Adrenal gland (tissue), 12 donors: ENCODE measurements around the gene DUSP11. TPM values are rescaled to one million over a fixed set of nuclear protein-coding genes. Genes with fewer than 3 reads are reported as not detected.
"Not testable (repeated sequence)": the region's sequence is repeated elsewhere in the genome, so short reads cannot be mapped to it uniquely, and the experiment has no call there.

Experiments
- DNase-seq, 7 donors: peaks; one replicate each; pipeline ENCODE4 v3.0.0-alpha.2; 2019 to 2020
- H3K27ac ChIP-seq, 5 donors: fragments of 200-600 bp; sonication (generic) in 4 of 5; 1 replicate in 3 of 5; 2 replicates in 2 of 5; pipeline versions ENCODE4 v1.5.1 to v1.8.0; 2016 to 2020; ENCODE audit warnings: mild to moderate bottlenecking in 1 of 5
- H3K27me3 ChIP-seq: fragments of 200-600 bp; 2 replicates; pipeline ENCODE4 v1.8.0; 2021
- H3K36me3 ChIP-seq, 2 donors: fragments of 200-600 bp; replicated peaks in 1 of 2; 1 replicate in 1 of 2; 2 replicates in 1 of 2; pipeline versions ENCODE4 v1.5.1 to v1.8.0; 2018 to 2022
- H3K4me1 ChIP-seq, 2 donors: fragments of 200-600 bp; replicated peaks in 1 of 2; 1 replicate in 1 of 2; 2 replicates in 1 of 2; pipeline versions ENCODE4 v1.5.1 to v1.8.0; 2018 to 2021
- H3K4me3 ChIP-seq, 4 donors: fragments of 200-600 bp; sonication (generic) in 3 of 4; one replicate each; pipeline ENCODE4 v1.5.1; 2016 to 2018
- H3K9me3 ChIP-seq, 3 donors: fragments of 200-600 bp; sonication (generic) in 1 of 3; replicated peaks in 1 of 3; 1 replicate in 2 of 3; 2 replicates in 1 of 3; pipeline versions ENCODE4 v1.5.1 to v1.8.0; 2016 to 2021
- POLR2A ChIP-seq, 2 donors: fragments of 450-650 bp; IDR thresholded peaks; one replicate each; pipeline ENCODE4 v1.6.1; 2017; ENCODE audit warnings: antibody characterized with exemption in 2 of 2, mild to moderate bottlenecking in 2 of 2, moderate library complexity in 1 of 2
- WGBS, 4 donors: extraction: QIAGEN DNeasy Blood & Tissue Kit in 2 of 4; methylation state at CpG; one replicate each; pipeline versions ENCODE4 v1.1.5 to v1.1.7; 2013 to 2017; 5-methylcytosine and 5-hydroxymethylcytosine counted together
- intact Hi-C, 2 donors: fragments of 100-400 bp; cut with DNase I; formaldehyde crosslinking; loops; one replicate each; pipeline versions ENCODE4 v1.14.1 to v1.15.0; 2022 to 2023
- polyA plus RNA-seq, 3 donors: library from polyadenylated mRNA; stranded (reverse); fragments of 200-250 nt in 2 of 3; fragments of 350-450 nt in 1 of 3; fragmentation: Illumina TruSeq in 1 of 3; extraction: RNeasy Lipid Tissue Mini Kit (QIAGEN cat#74804) in 1 of 3; gene quantifications; one replicate each; pipeline ENCODE4 v1.2.3, GENCODE V29; 2013 to 2014
- total RNA-seq, 9 donors: library from RNA; depleted of rRNA in 4 of 9; stranded (reverse); fragments of >200 nt in 4 of 9; fragments of 120-200 nt in 1 of 9; fragmentation: NEBNext Ultra II Directional in 1 of 9; extraction: Animal tissue kit (Norgen Biotek cat#: 25700) in 1 of 9; gene quantifications; one replicate each; pipeline versions ENCODE4 v1.1.0 to v1.2.4, GENCODE V29; 2013 to 2023
- TF ChIP-seq, protein P1 (sequence below), 6 experiments: fragments of 450-650 bp in 4 of 6; fragments of 200-600 bp in 2 of 6; sonication (generic) in 1 of 6; IDR thresholded peaks; 1 replicate in 5 of 6; 2 replicates in 1 of 6; pipeline versions ENCODE4 v1.5.1 to v1.8.0; 2016 to 2021; ENCODE audit warnings: antibody characterized with exemption in 6 of 6, mild to moderate bottlenecking in 2 of 6, moderate library complexity in 1 of 6
- donor health status: healthy with polysubstance abuse.
- donor health status: Bipolar disorder and iron deficiency.
- donor health status: DM: yes; HTN: yes; CAD: no.
- donor health status: DM: no; HTN: no; CAD: no.
- donor health status: DM: no; HTN: no; CAD: no.
- donor health status: DM: yes; HTN: yes; CAD: no.

The DUSP11 gene
- total and polyA plus RNA-seq, 12 donors, result 11.3 to 31.8 (median 16.8) TPM

DNA sequence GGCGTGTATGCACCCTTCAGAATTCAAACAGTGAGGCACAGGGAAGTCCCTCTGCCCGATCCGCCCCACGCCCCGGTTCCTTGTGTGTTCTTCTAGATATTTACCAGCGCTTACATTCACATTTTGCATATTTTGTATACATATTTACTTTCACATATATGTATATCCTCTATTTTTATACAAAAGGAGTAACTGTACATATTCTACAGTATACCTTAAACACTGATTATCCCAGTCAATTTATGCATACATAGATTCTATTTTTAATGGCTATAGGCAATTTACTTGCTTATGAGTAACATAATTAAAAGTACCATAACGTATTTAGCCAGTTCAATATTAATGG lies 307 bp upstream of the DUSP11 start:
- TF ChIP-seq POLR2A (IDR thresholded peaks at IDR 0.05), result no peak
- TF ChIP-seq, protein P1, sequence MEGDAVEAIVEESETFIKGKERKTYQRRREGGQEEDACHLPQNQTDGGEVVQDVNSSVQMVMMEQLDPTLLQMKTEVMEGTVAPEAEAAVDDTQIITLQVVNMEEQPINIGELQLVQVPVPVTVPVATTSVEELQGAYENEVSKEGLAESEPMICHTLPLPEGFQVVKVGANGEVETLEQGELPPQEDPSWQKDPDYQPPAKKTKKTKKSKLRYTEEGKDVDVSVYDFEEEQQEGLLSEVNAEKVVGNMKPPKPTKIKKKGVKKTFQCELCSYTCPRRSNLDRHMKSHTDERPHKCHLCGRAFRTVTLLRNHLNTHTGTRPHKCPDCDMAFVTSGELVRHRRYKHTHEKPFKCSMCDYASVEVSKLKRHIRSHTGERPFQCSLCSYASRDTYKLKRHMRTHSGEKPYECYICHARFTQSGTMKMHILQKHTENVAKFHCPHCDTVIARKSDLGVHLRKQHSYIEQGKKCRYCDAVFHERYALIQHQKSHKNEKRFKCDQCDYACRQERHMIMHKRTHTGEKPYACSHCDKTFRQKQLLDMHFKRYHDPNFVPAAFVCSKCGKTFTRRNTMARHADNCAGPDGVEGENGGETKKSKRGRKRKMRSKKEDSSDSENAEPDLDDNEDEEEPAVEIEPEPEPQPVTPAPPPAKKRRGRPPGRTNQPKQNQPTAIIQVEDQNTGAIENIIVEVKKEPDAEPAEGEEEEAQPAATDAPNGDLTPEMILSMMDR (IDR thresholded peaks at IDR 0.05), result peak in 1 of 6 experiments; percentile 26
- peaks cover 6 to 14% of the 10 kb centered on the region in 2 donors for H3K4me1 ChIP-seq
- peak overlapping the region in 2 of 4 donors; percentile 89 to 100 for H3K4me3 ChIP-seq

DNA sequence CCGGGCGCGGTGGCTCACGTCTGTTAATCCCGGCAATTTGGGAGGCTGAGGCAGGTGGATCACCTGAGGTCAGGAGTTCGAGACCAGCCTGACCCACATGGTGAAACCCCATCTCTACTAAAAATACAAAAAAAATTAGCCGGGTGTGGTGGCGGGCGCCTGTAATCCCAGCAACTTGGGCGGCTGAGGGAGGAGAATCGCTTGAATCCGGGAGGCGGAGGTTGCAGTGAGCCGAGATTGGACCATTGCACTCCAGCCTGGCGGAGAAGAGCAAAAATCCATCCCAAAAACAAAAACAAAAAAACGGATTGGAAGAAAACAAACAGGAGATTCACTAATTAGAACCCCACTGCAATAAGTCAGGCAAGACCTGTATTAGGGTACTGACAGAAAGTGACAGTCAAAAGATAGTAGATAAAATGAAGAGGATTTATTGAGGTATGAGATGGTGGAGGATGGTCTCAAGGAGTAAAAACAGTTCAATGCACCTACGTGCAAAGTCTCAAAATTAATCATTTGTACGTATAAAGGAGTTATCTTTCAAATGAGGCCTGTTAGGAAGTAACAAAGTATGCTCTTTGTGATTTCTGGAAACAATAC lies 936 bp downstream of the DUSP11 start:
- intact Hi-C loops, result not testable (repeated sequence)
- 72 to 77% (median 74%) methylated on average over 18 of the region's 18 CpGs for WGBS, 4 donors

More for the DNA sequence above, 307 bp upstream of the DUSP11 start:
- intact Hi-C loops, result no loop called here
- Histone ChIP-seq H3K27ac (peak overlapping the region in 1 of 5 donors; percentile 88), H3K27me3 (no peaks in the 10 kb centered on the region), H3K9me3 (no peaks in the 10 kb centered on the region), H3K36me3 (peaks cover 0 to 9% of the 10 kb centered on the region in 2 donors)
- no peak for DNase-seq
- WGBS, 4 donors, result 4 to 5% (median 4%) methylated on average over 7 of the region's 7 CpGs

DNA sequence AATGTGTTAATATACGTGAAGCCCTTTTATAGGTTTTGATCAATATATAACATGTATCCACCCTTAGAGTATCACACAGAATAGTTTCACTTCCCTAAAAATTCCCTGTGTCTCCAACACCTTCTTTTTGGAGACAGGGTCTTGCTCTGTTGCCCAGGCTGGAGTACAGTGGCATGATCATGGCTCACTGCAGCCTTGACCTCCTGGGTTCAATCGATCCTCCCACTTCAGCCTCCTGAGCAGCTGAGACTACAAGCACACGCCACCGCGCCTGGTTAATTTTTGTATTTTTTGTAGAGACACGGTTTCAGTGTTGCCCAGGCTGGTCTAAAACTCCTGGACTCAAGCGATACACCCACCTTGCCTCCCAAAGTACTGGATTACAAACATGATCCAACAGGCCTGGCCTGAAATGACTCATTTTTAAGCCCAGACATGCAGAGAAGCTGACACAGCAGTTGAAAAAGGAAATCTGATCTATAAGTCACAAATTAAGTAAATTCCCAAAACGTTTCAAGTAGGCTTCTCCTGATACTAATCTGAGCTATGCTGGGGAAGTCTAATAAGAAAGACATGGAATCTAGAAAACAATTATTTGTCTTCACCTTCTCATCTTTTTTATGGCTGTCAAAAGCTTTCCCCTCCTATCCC lies 2.9 kb downstream of the DUSP11 start:
- 86 to 91% (median 87%) methylated on average over 8 of the region's 8 CpGs for WGBS, 4 donors
- intact Hi-C loops, result no loop called here
- Histone ChIP-seq H3K9me3 (no peaks in the 10 kb centered on the region), H3K36me3 (peaks cover 0 to 40% of the 10 kb centered on the region in 2 donors), H3K27me3 (no peaks in the 10 kb centered on the region), H3K4me1 (peaks cover 6 to 14% of the 10 kb centered on the region in 2 donors), H3K4me3 (no peak overlapping the region), H3K27ac (no peak overlapping the region)
- DNase-seq, result no peak
- TF ChIP-seq, protein P1 (IDR thresholded peaks at IDR 0.05), result no peak
- no peak for TF ChIP-seq POLR2A (IDR thresholded peaks at IDR 0.05)

More for the DNA sequence above, 936 bp downstream of the DUSP11 start:
- Histone ChIP-seq H3K4me3 (peak overlapping the region; percentile 44 to 100 (median 80)), H3K4me1 (peaks cover 6 to 14% of the 10 kb centered on the region in 2 donors), H3K36me3 (peaks cover 0 to 21% of the 10 kb centered on the region in 2 donors), H3K27ac (peak overlapping the region in 2 of 5 donors; percentile 88 to 92)
- not testable (repeated sequence) for H3K9me3 ChIP-seq, H3K27me3 ChIP-seq, DNase-seq

DNA sequence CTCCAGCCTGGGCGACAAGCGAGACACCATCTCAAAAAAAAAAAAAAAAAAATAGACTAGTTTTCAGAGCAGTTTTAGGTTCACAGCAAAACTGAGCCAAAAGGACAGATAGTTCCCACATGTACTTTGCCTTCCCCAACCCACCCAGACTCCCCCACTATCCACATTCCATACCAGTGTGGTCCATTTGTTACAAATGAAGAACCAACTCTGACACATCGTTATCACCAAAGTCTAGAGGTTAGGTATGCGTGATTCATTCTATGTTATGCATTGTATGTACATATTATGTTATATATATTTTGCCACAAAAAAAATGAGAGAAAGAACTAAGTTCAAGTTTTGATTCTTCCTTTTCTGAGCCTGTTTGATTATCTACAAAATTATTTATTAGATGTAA lies 3.5 kb downstream of the DUSP11 start:
- TF ChIP-seq, protein P1 (IDR thresholded peaks at IDR 0.05), result no peak
- no peak for TF ChIP-seq POLR2A (IDR thresholded peaks at IDR 0.05)
- intact Hi-C loops, result no loop called here

More for the DNA sequence above, 3.5 kb downstream of the DUSP11 start:
- no peak overlapping the region for H3K27ac ChIP-seq
- peaks cover 6 to 14% of the 10 kb centered on the region in 2 donors for H3K4me1 ChIP-seq
- no peak overlapping the region for H3K4me3 ChIP-seq
- peaks cover 0 to 40% of the 10 kb centered on the region in 2 donors for H3K36me3 ChIP-seq
- WGBS, 4 donors, result 92 to 98% (median 95%) methylated on average over 4 of the region's 4 CpGs
- no peaks in the 10 kb centered on the region for H3K27me3 ChIP-seq
- no peaks in the 10 kb centered on the region for H3K9me3 ChIP-seq
- no peak for DNase-seq
